NT2/D1 (cell line): ENCODE data around the gene TMEM98.

Source experiments
- YY1 ChIP-seq: IDR thresholded peaks from 2 replicates; pipeline ENCODE4 v1.6.1; 2011; ENCODE audit not compliant: insufficient read length, insufficient read depth
- ZNF274 ChIP-seq: IDR thresholded peaks from 2 replicates; pipeline ENCODE4 v1.6.1; 2011; ENCODE audit warnings: mild to moderate bottlenecking, low read depth, low read length

GRCh38 chr17:32882029-32882428 is 45.9 kb upstream of the TMEM98 start:
- no peak for TF ChIP-seq YY1
- TF ChIP-seq ZNF274 = no peak
